BJ (cell line): ENCODE data around the gene USP33. TPM values are rescaled to one million over a fixed set of nuclear protein-coding genes. Genes with fewer than 3 reads are reported as not detected.
A peak's percentile ranks its signal among the peaks of the same experiment; 100 is the strongest.

Source experiments
- CTCF ChIA-PET: fragments of 350-600 bp; formaldehyde crosslinking; extraction: SDS; loops from one replicate; lab custom pipeline; 2021; ENCODE audit warnings: antibody characterized with exemption, inconsistent platforms; lab: Yijun Ruan, JAX
- POLR2A ChIA-PET: fragments of 300-600 bp; sonication (Branson Sonifier 250); formaldehyde crosslinking; extraction: SDS; loops from one replicate; lab custom pipeline; 2021; ENCODE audit warnings: antibody characterized with exemption; lab: Charles Lee
- DNase-seq: peaks from one replicate; pipeline ENCODE4 v3.0.0-alpha.2; 2011; ENCODE audit warnings: low read depth
- H3K27me3 ChIP-seq: 2 replicates; pipeline ENCODE4 v1.6.0; 2011; ENCODE audit warnings: low read length; ENCODE audit not compliant: control insufficient read depth, insufficient read depth
- H3K36me3 ChIP-seq: 2 replicates; pipeline ENCODE4 v1.5.1; 2011; ENCODE audit warnings: low read length; ENCODE audit not compliant: control insufficient read depth, insufficient read depth
- H3K4me3 ChIP-seq: 2 replicates; pipeline ENCODE4 v1.5.1; 2011; ENCODE audit warnings: low read depth, mild to moderate bottlenecking, control low read depth, low read length
- CTCF ChIP-seq: IDR thresholded peaks from 2 replicates; pipeline ENCODE4 v1.5.1; 2011; ENCODE audit warnings: low read depth, mild to moderate bottlenecking, control low read depth, inconsistent platforms, low read length, moderate library complexity; ENCODE audit not compliant: insufficient read depth
- polyA plus RNA-seq: library from polyadenylated mRNA; depleted of rRNA; stranded (reverse); fragments of >200 nt; gene quantifications from 2 replicates; pipeline ENCODE4 v1.2.3, GENCODE V29; 2011

Gene USP33
- polyA plus RNA-seq, 1 experiment = 31.3 TPM

- Histone ChIP-seq H3K27me3 (no peaks in the 10 kb centered on the region), H3K36me3 (no peaks in the 10 kb centered on the region; the same call in 1 of the 2 replicates), H3K4me3 (no peak overlapping the region)
- no peak for DNase-seq
- TF ChIP-seq CTCF = peak; percentile 29; the same call in 1 of the 2 replicates
- CTCF ChIA-PET = no interaction called here
- POLR2A ChIA-PET = no interaction called here
Measured at GRCh38 chr1:77687519-77687906, 72.1 kb downstream of the USP33 start.

- no peaks in the 10 kb centered on the region; the same call in 1 of the 2 replicates for H3K36me3 ChIP-seq
- DNase-seq = no peak
- POLR2A ChIA-PET = no interaction called here
- no peak for TF ChIP-seq CTCF
- CTCF ChIA-PET = interaction anchor here (2.2 kb wide), 1 partner anchor 9 kb away, joined by 5 read pairs; no protein-coding TSS in a partner anchor
- no peaks in the 10 kb centered on the region for H3K27me3 ChIP-seq
- no peak overlapping the region for H3K4me3 ChIP-seq
Measured at GRCh38 chr1:77686796-77687518, 72.7 kb downstream of the USP33 start.

- DNase-seq = no peak
- peak; percentile 54 for TF ChIP-seq CTCF
- no peaks in the 10 kb centered on the region for H3K27me3 ChIP-seq
- CTCF ChIA-PET = interaction anchor here (0.5 to 2.7 kb wide), 16 partner anchors 10 to 420 kb away, joined by 3 to 10 read pairs (median 3); no protein-coding TSS in a partner anchor
- POLR2A ChIA-PET = interaction anchor here (0.6 kb wide), 2 partner anchors 96 to 421 kb away, joined by 5 to 8 read pairs; partner anchors contain the start of gene MIGA1
- peak overlapping the region; percentile 72 for H3K4me3 ChIP-seq
- H3K36me3 ChIP-seq = no peaks in the 10 kb centered on the region
Measured at GRCh38 chr1:77683160-77684148, 76.2 kb downstream of the USP33 start.

GRCh38 chr1:77682460-77683159 is 77.0 kb downstream of the USP33 start, which contains the start of gene ZZZ3:
ZZZ3 (minus strand) TSS chr1:77682658; CDS start chr1:77633354, 49,304 bp downstream.
- Histone ChIP-seq H3K36me3 (no peaks in the 10 kb centered on the region), H3K4me3 (peak within 1 kb of the TSS; percentile 72), H3K27me3 (no peaks in the 10 kb centered on the region)
- TF ChIP-seq CTCF = no peak
- peak; percentile 76 for DNase-seq
- CTCF ChIA-PET = interaction anchor here (0.6 to 1.3 kb wide), 9 partner anchors 38 to 914 kb away, joined by 3 to 4 read pairs (median 3); no protein-coding TSS in a partner anchor
- POLR2A ChIA-PET = interaction anchor here (0.6 kb wide), 2 partner anchors 97 to 422 kb away, joined by 5 to 8 read pairs; partner anchors contain the start of gene MIGA1
